Hepatocyte (in vitro differentiated cells): ENCODE measurements around the gene FAM180A. TPM values are rescaled to one million over a fixed set of nuclear protein-coding genes. Genes with fewer than 3 reads are reported as not detected.

Experiments used
- DNase-seq: peaks from one replicate; pipeline ENCODE4 v3.0.0-alpha.2; 2016; ENCODE audit warnings: low spot score
- H2AFZ ChIP-seq: fragments of 200-600 bp; sonication (generic); 2 replicates; pipeline ENCODE4 v1.6.0; 2016; ENCODE audit warnings: antibody characterized with exemption, mild to moderate bottlenecking
- H3K27ac ChIP-seq: fragments of 200-600 bp; sonication (generic); 2 replicates; pipeline ENCODE4 v1.5.1; 2016; ENCODE audit warnings: mild to moderate bottlenecking
- H3K27me3 ChIP-seq: fragments of 200-600 bp; sonication (generic); 2 replicates; pipeline ENCODE4 v1.6.1; 2016
- H3K36me3 ChIP-seq: fragments of 200-600 bp; sonication (generic); replicated peaks from 2 replicates; pipeline ENCODE4 v1.5.1; 2016; ENCODE audit warnings: low read depth; ENCODE audit not compliant: insufficient read depth
- H3K4me1 ChIP-seq: fragments of 200-600 bp; sonication (generic); 2 replicates; pipeline ENCODE4 v1.5.1; 2016; ENCODE audit warnings: mild to moderate bottlenecking, moderate library complexity; ENCODE audit not compliant: insufficient read depth
- H3K4me2 ChIP-seq: fragments of 200-600 bp; sonication (generic); 2 replicates; pipeline ENCODE4 v1.6.0; 2016
- H3K4me3 ChIP-seq: fragments of 200-600 bp; sonication (generic); 2 replicates; pipeline ENCODE4 v1.5.1; 2016; ENCODE audit warnings: mild to moderate bottlenecking
- H3K79me2 ChIP-seq: fragments of 200-600 bp; sonication (generic); 2 replicates; pipeline ENCODE4 v1.6.0; 2017; ENCODE audit warnings: mild to moderate bottlenecking
- H3K9me2 ChIP-seq: fragments of 200-600 bp; sonication (generic); replicated peaks from 2 replicates; pipeline ENCODE4 v1.6.0; 2017; ENCODE audit warnings: mild to moderate bottlenecking; ENCODE audit not compliant: insufficient read depth
- H3K9me3 ChIP-seq: fragments of 200-600 bp; sonication (generic); 2 replicates; pipeline ENCODE4 v1.5.1; 2016; ENCODE audit warnings: low read depth, mild to moderate bottlenecking
- H4K20me1 ChIP-seq: fragments of 200-600 bp; sonication (generic); 2 replicates; pipeline ENCODE4 v1.6.0; 2016; ENCODE audit warnings: mild to moderate bottlenecking; ENCODE audit not compliant: insufficient read depth, poor library complexity, severe bottlenecking
- CTCF ChIP-seq: fragments of 200-600 bp; sonication (generic); IDR thresholded peaks from 2 replicates; pipeline ENCODE4 v1.5.1; 2016; ENCODE audit warnings: antibody characterized with exemption, mild to moderate bottlenecking; ENCODE audit not compliant: poor library complexity
- EZH2 ChIP-seq: fragments of 200-600 bp; sonication (generic); IDR thresholded peaks from 2 replicates; pipeline ENCODE4 v1.6.1; 2016; ENCODE audit warnings: antibody characterized with exemption, mild to moderate bottlenecking, borderline replicate concordance
- EZH2phosphoT487 ChIP-seq: fragments of 200-600 bp; sonication (generic); IDR thresholded peaks from one replicate; pipeline ENCODE4 v1.6.1; 2018; ENCODE audit warnings: antibody characterized with exemption, mild to moderate bottlenecking, low read depth, moderate library complexity; ENCODE audit not compliant: unreplicated experiment, severe bottlenecking
- WGBS: methylation state at CpG from one replicate; pipeline ENCODE4 v1.1.6; 2016; ENCODE audit warnings: low lambda C conversion rate; ENCODE audit errors: missing lambda C conversion rate; 5-methylcytosine and 5-hydroxymethylcytosine counted together
- polyA plus RNA-seq: library from polyadenylated mRNA; unstranded; fragments of >200 nt; fragmentation: Nextera tagmentation; extraction: Ambion mirVana; gene quantifications from 2 replicates; pipeline ENCODE4 v1.2.1, GENCODE V29; 2016
- total RNA-seq: library from RNA; depleted of rRNA; stranded (reverse); fragments of >200 nt; gene quantifications from 2 replicates; pipeline ENCODE4 v1.2.3, GENCODE V29; 2014

The FAM180A gene
- total and polyA plus RNA-seq, 2 experiments from 2014 or later: not detected

DNA sequence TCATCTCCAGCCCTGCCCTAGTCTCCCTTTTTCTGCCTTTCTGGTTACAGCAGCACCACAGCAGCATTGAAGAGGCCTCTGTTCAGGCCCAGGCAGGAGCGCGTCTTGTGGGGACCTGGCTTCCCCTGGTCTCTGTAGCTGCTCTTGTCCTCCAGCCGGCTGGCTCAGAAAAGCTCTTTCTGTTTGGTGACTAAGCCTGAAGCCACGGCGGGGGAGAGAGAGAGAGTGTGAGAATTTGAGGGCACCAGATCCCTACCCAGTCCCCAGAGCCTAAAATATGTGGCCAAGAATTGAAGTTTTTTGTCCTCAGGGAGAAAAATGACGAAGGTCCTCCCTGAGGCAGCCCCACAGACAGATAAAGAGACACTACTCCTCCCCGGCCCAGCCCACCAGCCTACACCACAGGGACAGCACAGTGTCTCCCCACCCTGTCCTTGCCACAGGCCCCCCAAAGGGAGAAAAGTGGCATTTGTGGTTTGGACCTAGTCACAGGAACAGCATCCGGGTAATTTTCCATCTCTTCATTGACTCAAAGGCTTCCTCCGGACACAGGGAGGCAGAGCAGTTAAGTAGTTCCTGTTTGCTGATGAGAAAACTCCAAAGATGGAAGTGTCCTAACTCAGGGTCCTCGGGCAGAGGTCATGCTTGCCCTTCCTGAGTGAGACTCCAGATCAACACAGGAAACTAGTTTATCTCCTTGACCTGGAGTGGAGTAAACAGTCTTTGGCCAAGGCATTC lies 13.3 kb upstream of the FAM180A start:
- TF ChIP-seq CTCF (no peak), EZH2phosphoT487 (no peak), EZH2 (no peak)
- Histone ChIP-seq H3K27ac (peak overlapping the region; percentile 31), H3K27me3 (no peaks in the 10 kb centered on the region), H2AFZ (no peak overlapping the region), H3K9me2 (no peaks in the 10 kb centered on the region), H3K4me2 (no peak overlapping the region), H3K4me3 (no peak overlapping the region), H3K79me2 (no peaks in the 10 kb centered on the region), H4K20me1 (no peaks in the 10 kb centered on the region), H3K9me3 (no peaks in the 10 kb centered on the region), H3K4me1 (no peaks in the 10 kb centered on the region), H3K36me3 (no peaks in the 10 kb centered on the region)
- no peak for DNase-seq
- 71% methylated on average over 10 of the region's 10 CpGs for WGBS

GRCh38 chr7:135759532-135759931 lies 10.9 kb upstream of the FAM180A start:
- Histone ChIP-seq H2AFZ (no peak overlapping the region), H3K27me3 (no peaks in the 10 kb centered on the region), H3K36me3 (no peaks in the 10 kb centered on the region), H4K20me1 (no peaks in the 10 kb centered on the region), H3K9me3 (no peaks in the 10 kb centered on the region), H3K4me2 (no peak overlapping the region), H3K9me2 (no peaks in the 10 kb centered on the region), H3K79me2 (no peaks in the 10 kb centered on the region), H3K4me1 (no peaks in the 10 kb centered on the region), H3K4me3 (no peak overlapping the region), H3K27ac (peak overlapping the region; percentile 78)
- no peak for TF ChIP-seq EZH2phosphoT487
- no peak for TF ChIP-seq CTCF
- TF ChIP-seq EZH2: no peak
- peak; percentile 21 for DNase-seq
- WGBS: 41% methylated on average over 4 of the region's 4 CpGs

GRCh38 chr7:135758531-135758932 lies 9.9 kb upstream of the FAM180A start:
- H3K36me3 ChIP-seq: no peaks in the 10 kb centered on the region

More at GRCh38 chr7:135758531-135758932, 9.9 kb upstream of the FAM180A start:
- Histone ChIP-seq H3K4me2 (peak overlapping the region; percentile 1), H3K4me1 (no peaks in the 10 kb centered on the region), H3K27me3 (no peaks in the 10 kb centered on the region), H3K9me2 (no peaks in the 10 kb centered on the region), H3K4me3 (no peak overlapping the region), H3K79me2 (no peaks in the 10 kb centered on the region), H4K20me1 (no peaks in the 10 kb centered on the region), H3K27ac (peak overlapping the region; percentile 78), H3K9me3 (no peaks in the 10 kb centered on the region), H2AFZ (peak overlapping the region; percentile 16)
- DNase-seq: no peak
- TF ChIP-seq EZH2phosphoT487 (no peak), EZH2 (no peak), CTCF (no peak)
- 39% methylated on average over 5 of the region's 5 CpGs for WGBS
